ENCODE results near the gene TBL1X. TPM values are rescaled to one million over a fixed set of nuclear protein-coding genes. Genes with fewer than 3 reads are reported as not detected.

Gene TBL1X
- polyA plus RNA-seq (2011; rRNA removed) (24.9 and 26.6 TPM in 2 replicates), polyA minus RNA-seq (2011; rRNA and poly(A)+ RNA removed) (53.5 and 76.3 TPM in 2 replicates)

DNA sequence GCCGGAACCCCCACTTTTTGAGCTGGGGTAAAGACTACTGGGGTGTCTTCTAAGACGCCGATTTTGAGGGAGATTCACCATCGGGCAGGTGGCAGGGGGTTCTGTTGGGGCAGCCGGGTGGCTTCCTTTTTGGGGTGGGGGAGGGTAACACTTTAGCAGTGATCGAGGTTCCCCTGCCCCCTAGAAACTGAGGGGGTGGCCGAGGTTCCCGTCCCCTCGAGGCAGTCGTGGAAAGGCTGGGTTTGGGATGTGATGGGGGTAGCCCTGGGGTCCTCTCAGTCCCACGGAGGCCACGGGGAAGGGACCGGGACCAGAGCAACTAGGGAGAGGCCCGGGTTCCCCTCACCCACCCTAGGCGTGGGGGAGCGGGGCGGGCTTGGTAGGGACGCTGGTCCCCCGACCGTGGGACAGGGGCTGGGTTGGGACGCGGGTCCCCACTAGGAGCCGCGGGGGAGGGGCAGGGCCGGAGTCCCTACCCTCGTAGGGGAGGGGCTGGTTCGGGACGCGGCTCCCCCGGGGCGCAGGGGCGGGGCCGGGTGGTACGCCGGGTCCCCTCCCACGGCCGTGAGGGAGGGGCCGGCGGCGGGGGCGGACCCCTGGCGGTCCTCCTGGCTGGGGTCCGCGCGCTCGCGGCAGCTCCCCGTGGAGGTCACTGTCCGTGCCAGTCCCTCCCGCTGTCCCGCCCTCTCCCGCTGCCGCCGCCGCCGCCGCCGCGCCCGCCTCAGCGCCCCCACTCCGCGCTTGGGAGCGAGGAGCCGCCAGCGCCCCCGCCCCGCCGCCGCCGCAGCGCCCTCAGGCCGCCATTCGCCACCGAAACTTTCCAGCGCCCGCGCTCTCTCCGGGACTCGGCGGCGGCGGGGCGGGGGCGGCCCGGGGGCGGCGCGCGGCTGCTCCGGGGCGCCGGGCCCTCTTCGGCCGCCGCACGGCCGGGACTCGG, at the start of gene TBL1X:
Gene TBL1X (plus strand): TSS at position 624 of the 937 bp plus-strand sequence. CDS start 188,529 bp downstream, outside the sequence.
- peak within 1 kb of the TSS; percentile 66 for H3K4me3 ChIP-seq (ENCODE audit: low read depth, low read length)
- H3K27ac ChIP-seq (ENCODE audit: low read depth, low read length) = peak within 1 kb of the TSS; percentile 47
- DNase-seq (ENCODE audit: low read depth, low spot score) = no peak
- ChIA-PET CTCF (no interaction called here), POLR2A (interaction anchor here (0.6 kb wide), 1 partner anchor 244 kb away, joined by 3 read pairs; no protein-coding TSS in a partner anchor)
- TF ChIP-seq CTCF (IDR thresholded peaks at IDR 0.05; ENCODE audit: low read depth, low read length) = no peak
- no peaks in the 10 kb centered on the region; the same call in 1 of the 2 replicates for H3K9me3 ChIP-seq (ENCODE audit: control insufficient read depth, insufficient read depth, low read length)
- no peaks in the 10 kb centered on the region for H3K27me3 ChIP-seq (ENCODE audit: control insufficient read depth, insufficient read depth, low read length)

DNA sequence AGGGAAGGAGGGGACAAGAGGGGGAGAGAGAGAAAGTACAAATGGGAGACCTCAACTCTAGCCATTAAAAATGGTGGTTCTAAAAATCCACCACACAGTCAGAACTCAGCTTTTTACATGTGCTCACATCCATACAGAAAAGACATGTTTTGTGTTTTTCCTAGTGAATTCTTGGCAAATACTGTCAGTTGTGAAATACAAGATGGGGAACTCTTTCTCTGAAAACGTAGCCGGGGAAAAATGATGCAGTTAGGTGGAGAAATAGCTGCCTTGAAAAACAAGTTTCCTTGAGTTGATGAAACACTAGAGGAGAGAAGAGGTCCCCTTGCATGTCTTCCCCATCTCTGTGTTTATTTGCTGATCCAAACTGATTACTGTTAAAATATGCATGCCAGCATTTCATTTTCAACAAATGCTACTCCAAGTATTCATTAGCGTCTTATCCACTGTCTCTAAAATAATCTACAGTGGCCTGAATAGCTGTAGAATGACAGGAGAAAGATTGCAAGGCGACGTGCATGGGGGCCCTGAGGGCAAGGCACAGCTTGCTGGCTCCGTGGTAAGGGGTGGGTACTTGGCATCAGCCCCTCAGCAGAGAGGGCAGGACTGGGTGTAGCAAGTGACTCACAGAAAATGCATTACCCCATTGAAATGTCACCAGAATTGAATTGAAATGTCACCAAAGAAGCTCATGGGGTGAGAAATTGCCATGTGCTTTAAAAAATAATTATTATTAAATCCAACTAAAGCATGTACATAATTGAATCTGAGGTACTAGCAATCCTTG, 48.1 kb upstream of the TBL1X start:
- Histone ChIP-seq H3K27me3 (ENCODE audit: control insufficient read depth, insufficient read depth, low read length) (no peaks in the 10 kb centered on the region), H3K27ac (ENCODE audit: low read depth, low read length) (peak overlapping the region; percentile 11), H3K9me3 (ENCODE audit: control insufficient read depth, insufficient read depth, low read length) (no peaks in the 10 kb centered on the region), H3K4me3 (ENCODE audit: low read depth, low read length) (no peak overlapping the region)
- DNase-seq (ENCODE audit: low read depth, low spot score) = no peak
- TF ChIP-seq CTCF (IDR thresholded peaks at IDR 0.05; ENCODE audit: low read depth, low read length) = no peak
- CTCF ChIA-PET = no interaction called here
- POLR2A ChIA-PET = interaction anchor here (0.6 kb wide), 1 partner anchor 72 kb away, joined by 3 read pairs; no protein-coding TSS in a partner anchor

DNA sequence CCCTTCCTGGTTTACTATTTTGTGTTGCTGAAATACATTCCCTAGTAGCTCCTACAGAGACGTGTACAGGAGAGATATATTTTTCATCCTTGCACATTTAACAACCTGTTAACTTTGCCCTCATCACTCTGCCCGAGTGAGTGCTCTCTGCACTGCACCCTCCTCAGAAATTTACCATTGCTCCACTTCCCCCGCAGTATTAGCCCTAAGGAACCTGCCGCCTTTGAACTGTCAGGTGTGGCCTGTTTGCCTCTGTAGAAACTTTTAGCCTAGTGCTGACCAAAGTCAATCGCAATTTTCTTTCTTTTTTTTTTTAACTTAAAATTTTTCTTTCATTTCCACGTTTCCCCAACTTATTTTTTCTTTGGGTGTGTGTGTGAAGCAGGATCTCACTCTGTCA, 46.6 kb upstream of the TBL1X start:
- ChIA-PET CTCF (no interaction called here), POLR2A (no interaction called here)
- no peak for DNase-seq (ENCODE audit: low read depth, low spot score)
- H3K4me3 ChIP-seq (ENCODE audit: low read depth, low read length) = no peak overlapping the region
- no peak for TF ChIP-seq CTCF (IDR thresholded peaks at IDR 0.05; ENCODE audit: low read depth, low read length)
- H3K9me3 ChIP-seq (ENCODE audit: control insufficient read depth, insufficient read depth, low read length) = no peaks in the 10 kb centered on the region
- no peaks in the 10 kb centered on the region for H3K27me3 ChIP-seq (ENCODE audit: control insufficient read depth, insufficient read depth, low read length)
- no peak overlapping the region for H3K27ac ChIP-seq (ENCODE audit: low read depth, low read length)

- H3K4me3 ChIP-seq (ENCODE audit: low read depth, low read length) = no peak overlapping the region
- no peak for TF ChIP-seq CTCF (IDR thresholded peaks at IDR 0.05; ENCODE audit: low read depth, low read length)
- H3K27ac ChIP-seq (ENCODE audit: low read depth, low read length) = no peak overlapping the region
- ChIA-PET CTCF (no interaction called here), POLR2A (no interaction called here)
- no peaks in the 10 kb centered on the region for H3K9me3 ChIP-seq (ENCODE audit: control insufficient read depth, insufficient read depth, low read length)
- H3K27me3 ChIP-seq (ENCODE audit: control insufficient read depth, insufficient read depth, low read length) = no peaks in the 10 kb centered on the region
- DNase-seq (ENCODE audit: low read depth, low spot score) = no peak
Measured at GRCh38 chrX:9420275-9421265, 44.3 kb upstream of the TBL1X start.

Measured in AG04450 (cell line).